GM12878 (cell line): ENCODE data around the gene DYNLL1.

ENCODE experiments used
- FOXM1 ChIP-seq: IDR thresholded peaks from 2 replicates; pipeline ENCODE4 v1.6.1; 2012; ENCODE audit warnings: low read depth, mild to moderate bottlenecking, inconsistent platforms, low read length, moderate library complexity
- HDAC6 ChIP-seq: fragments of 200-600 bp; sonication (generic); IDR thresholded peaks from one replicate; pipeline ENCODE4 v1.8.0; 2017; ENCODE audit warnings: antibody characterized with exemption; ENCODE audit not compliant: unreplicated experiment
- NR2C2 ChIP-seq: IDR thresholded peaks from 2 replicates; pipeline ENCODE4 v1.6.1; 2011; ENCODE audit warnings: borderline replicate concordance, low read depth; ENCODE audit not compliant: control insufficient read depth, insufficient read length
- POLR2A ChIP-seq: IDR thresholded peaks from 2 replicates; pipeline ENCODE4 v1.6.1; 2011; ENCODE audit warnings: low read depth, mild to moderate bottlenecking, low read length
- POLR2AphosphoS5 ChIP-seq: IDR thresholded peaks from 2 replicates; pipeline ENCODE4 v1.6.1; 2011; ENCODE audit warnings: mild to moderate bottlenecking, low read length, inconsistent platforms
- SP1 ChIP-seq: IDR thresholded peaks from one replicate; pipeline ENCODE4 v1.6.1; 2011; ENCODE audit warnings: low read depth, low read length
- YY1 ChIP-seq: IDR thresholded peaks from 2 replicates; pipeline ENCODE4 v1.6.1; 2011; ENCODE audit warnings: low read depth, mild to moderate bottlenecking, low read length
- TF ChIP-seq, protein P1 (sequence below): IDR thresholded peaks from 2 replicates; pipeline ENCODE4 v1.6.1; 2011; ENCODE audit warnings: low read depth, mild to moderate bottlenecking, low read length, moderate library complexity, borderline replicate concordance; ENCODE audit errors: extremely low read depth
- TF ChIP-seq, protein P2 (sequence below), 3 experiments: IDR thresholded peaks in 2 of 3; conservative IDR thresholded peaks in 1 of 3; 2 replicates each; pipeline ENCODE4 v1.5.1; 2011; ENCODE audit warnings: low read depth in 3 of 3, low read length in 3 of 3, mild to moderate bottlenecking in 3 of 3, control low read depth in 2 of 3, moderate library complexity in 2 of 3, inconsistent platforms in 1 of 3, mixed read lengths in 1 of 3; ENCODE audit not compliant: control insufficient read depth in 2 of 3, insufficient read depth in 1 of 3; ENCODE audit errors: extremely low read depth in 1 of 3

DNA sequence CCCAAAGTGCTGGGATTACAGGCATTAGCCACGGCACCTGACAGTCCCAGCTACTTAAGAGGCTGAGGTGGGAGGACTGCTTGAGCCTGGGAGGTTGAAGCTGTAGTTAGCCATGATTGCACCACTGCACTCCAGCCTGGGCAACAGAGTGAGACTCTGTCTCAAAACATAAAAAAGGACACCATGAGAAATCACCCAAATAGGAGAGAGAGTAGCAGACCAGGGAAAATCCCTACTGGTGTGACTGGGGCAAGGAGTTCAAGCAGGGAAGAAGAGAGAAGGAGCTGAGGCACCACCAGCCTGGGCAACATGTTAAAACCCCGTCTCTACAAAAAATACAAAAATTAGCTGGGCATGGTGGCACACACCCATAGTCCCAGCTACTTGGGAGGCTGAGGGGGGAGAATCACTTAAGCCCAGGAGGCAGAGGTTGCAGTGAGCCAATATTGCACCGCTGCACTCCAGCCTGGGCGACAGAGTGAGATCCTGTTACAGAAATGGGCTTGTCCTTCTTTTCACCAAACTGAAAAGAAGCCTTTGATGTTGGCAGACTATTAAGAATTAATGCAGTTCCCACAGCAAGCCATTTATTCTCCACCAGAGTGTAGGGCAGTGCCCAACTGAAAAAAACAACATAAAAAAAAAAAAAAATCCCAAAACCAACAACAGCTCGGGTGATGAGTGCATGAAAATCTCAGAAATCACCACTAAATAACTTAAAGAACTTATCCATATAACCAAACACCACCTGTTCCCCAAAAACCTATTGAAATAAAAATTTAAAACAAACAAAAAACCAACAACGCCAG lies 21.9 kb upstream of the DYNLL1 start:
- TF ChIP-seq NR2C2: no peak
- TF ChIP-seq POLR2AphosphoS5: no peak
- TF ChIP-seq POLR2A: no peak
- TF ChIP-seq FOXM1: no peak
- TF ChIP-seq SP1: no peak
- no peak for TF ChIP-seq YY1
- TF ChIP-seq, protein P1, sequence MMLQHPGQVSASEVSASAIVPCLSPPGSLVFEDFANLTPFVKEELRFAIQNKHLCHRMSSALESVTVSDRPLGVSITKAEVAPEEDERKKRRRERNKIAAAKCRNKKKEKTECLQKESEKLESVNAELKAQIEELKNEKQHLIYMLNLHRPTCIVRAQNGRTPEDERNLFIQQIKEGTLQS: no peak
- TF ChIP-seq, protein P2, sequence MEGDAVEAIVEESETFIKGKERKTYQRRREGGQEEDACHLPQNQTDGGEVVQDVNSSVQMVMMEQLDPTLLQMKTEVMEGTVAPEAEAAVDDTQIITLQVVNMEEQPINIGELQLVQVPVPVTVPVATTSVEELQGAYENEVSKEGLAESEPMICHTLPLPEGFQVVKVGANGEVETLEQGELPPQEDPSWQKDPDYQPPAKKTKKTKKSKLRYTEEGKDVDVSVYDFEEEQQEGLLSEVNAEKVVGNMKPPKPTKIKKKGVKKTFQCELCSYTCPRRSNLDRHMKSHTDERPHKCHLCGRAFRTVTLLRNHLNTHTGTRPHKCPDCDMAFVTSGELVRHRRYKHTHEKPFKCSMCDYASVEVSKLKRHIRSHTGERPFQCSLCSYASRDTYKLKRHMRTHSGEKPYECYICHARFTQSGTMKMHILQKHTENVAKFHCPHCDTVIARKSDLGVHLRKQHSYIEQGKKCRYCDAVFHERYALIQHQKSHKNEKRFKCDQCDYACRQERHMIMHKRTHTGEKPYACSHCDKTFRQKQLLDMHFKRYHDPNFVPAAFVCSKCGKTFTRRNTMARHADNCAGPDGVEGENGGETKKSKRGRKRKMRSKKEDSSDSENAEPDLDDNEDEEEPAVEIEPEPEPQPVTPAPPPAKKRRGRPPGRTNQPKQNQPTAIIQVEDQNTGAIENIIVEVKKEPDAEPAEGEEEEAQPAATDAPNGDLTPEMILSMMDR (IDR thresholded peaks at IDR 0.05 in 2 of 3, conservative IDR thresholded peaks at IDR 0.05 in 1 of 3; ENCODE audit: control insufficient read depth in 2 of 3, extremely low read depth in 1 of 3, insufficient read depth in 1 of 3, low read depth in 3 of 3, low read length in 3 of 3): no peak
- TF ChIP-seq HDAC6: no peak
